Measurements from ENCODE around the gene ZNF77.
A peak's percentile ranks its signal among the peaks of the same experiment; 100 is the strongest.
"Not testable (repeated sequence)": the region's sequence is repeated elsewhere in the genome, so short reads cannot be mapped to it uniquely, and the experiment has no call there.

ZNF77 gene

GRCh38 chr19:2944775-2945574 is at the start of gene ZNF77:
Gene ZNF77, minus strand, starts transcription at chr19:2944971. Its CDS starts 131 bp downstream, at chr19:2944840.
- Histone ChIP-seq H3K27ac (peak within 1 kb of the TSS; percentile 82), H3K9me3 (ENCODE audit: low read depth, low read length) (no peaks in the 10 kb centered on the region)

GRCh38 chr19:2993579-2993978 is 48.8 kb upstream of the ZNF77 start:
- Histone ChIP-seq H3K27ac (no peak overlapping the region), H3K4me3 (no peak overlapping the region), H3K36me3 (ENCODE audit: insufficient read depth, low read length) (no peaks in the 10 kb centered on the region), H3K9ac (ENCODE audit: insufficient read length) (no peak overlapping the region), H3K9me3 (ENCODE audit: low read depth, low read length) (no peaks in the 10 kb centered on the region)
- DNase-seq (ENCODE audit: low read depth, low spot score): no peak
- TF ChIP-seq POLR2AphosphoS5 (IDR thresholded peaks at IDR 0.05; ENCODE audit: borderline replicate concordance, low read depth, low read length) (no peak), EZH2 (IDR thresholded peaks at IDR 0.05) (no peak), FOXP2 (optimal IDR thresholded peaks at IDR 0.05; ENCODE audit: control extremely low read depth, extremely low read length, insufficient read depth) (no peak)

More at GRCh38 chr19:2944775-2945574, at the start of gene ZNF77:
- peak; percentile 96 for DNase-seq (ENCODE audit: low read depth, low spot score)
- Histone ChIP-seq H3K9ac (ENCODE audit: insufficient read length) (peak within 1 kb of the TSS; percentile 87), H3K36me3 (ENCODE audit: insufficient read depth, low read length) (no peaks in the 10 kb centered on the region), H3K4me3 (peak within 1 kb of the TSS; percentile 95)
- TF ChIP-seq EZH2 (IDR thresholded peaks at IDR 0.05) (no peak), POLR2AphosphoS5 (IDR thresholded peaks at IDR 0.05; ENCODE audit: borderline replicate concordance, low read depth, low read length) (peak; percentile 77), FOXP2 (optimal IDR thresholded peaks at IDR 0.05; ENCODE audit: control extremely low read depth, extremely low read length, insufficient read depth) (peak; percentile 35)

GRCh38 chr19:2992958-2993357 is 48.2 kb upstream of the ZNF77 start:
- Histone ChIP-seq H3K9me3 (ENCODE audit: low read depth, low read length) (no peaks in the 10 kb centered on the region), H3K4me3 (no peak overlapping the region), H3K36me3 (ENCODE audit: insufficient read depth, low read length) (no peaks in the 10 kb centered on the region), H3K9ac (ENCODE audit: insufficient read length) (no peak overlapping the region), H3K27ac (no peak overlapping the region)
- no peak for TF ChIP-seq POLR2AphosphoS5 (IDR thresholded peaks at IDR 0.05; ENCODE audit: borderline replicate concordance, low read depth, low read length)
- no peak for TF ChIP-seq EZH2 (IDR thresholded peaks at IDR 0.05)
- TF ChIP-seq FOXP2 (optimal IDR thresholded peaks at IDR 0.05; ENCODE audit: control extremely low read depth, extremely low read length, insufficient read depth): no peak
- DNase-seq (ENCODE audit: low read depth, low spot score): no peak

- H3K27ac ChIP-seq; DNase-seq (ENCODE audit: low read depth, low spot score); H3K36me3 ChIP-seq (ENCODE audit: insufficient read depth, low read length); H3K4me3 ChIP-seq; H3K9me3 ChIP-seq (ENCODE audit: low read depth, low read length); H3K9ac ChIP-seq (ENCODE audit: insufficient read length): not testable (repeated sequence)
These were observed 47.6 kb upstream of the ZNF77 start for GRCh38 chr19:2992333-2992732.

GRCh38 chr19:2989236-2989946 is 44.6 kb upstream of the ZNF77 start:
- no peak for TF ChIP-seq FOXP2 (optimal IDR thresholded peaks at IDR 0.05; ENCODE audit: control extremely low read depth, extremely low read length, insufficient read depth)
- TF ChIP-seq POLR2AphosphoS5 (IDR thresholded peaks at IDR 0.05; ENCODE audit: borderline replicate concordance, low read depth, low read length): no peak
- no peak for TF ChIP-seq EZH2 (IDR thresholded peaks at IDR 0.05)
- H3K4me3 ChIP-seq: no peak overlapping the region
- DNase-seq (ENCODE audit: low read depth, low spot score): no peak
- H3K9ac ChIP-seq (ENCODE audit: insufficient read length): no peak overlapping the region
- H3K27ac ChIP-seq: no peak overlapping the region
- no peaks in the 10 kb centered on the region for H3K36me3 ChIP-seq (ENCODE audit: insufficient read depth, low read length)
- no peaks in the 10 kb centered on the region for H3K9me3 ChIP-seq (ENCODE audit: low read depth, low read length)

- H3K4me3 ChIP-seq: no peak overlapping the region
- TF ChIP-seq EZH2 (IDR thresholded peaks at IDR 0.05): no peak
- TF ChIP-seq FOXP2 (optimal IDR thresholded peaks at IDR 0.05; ENCODE audit: control extremely low read depth, extremely low read length, insufficient read depth): no peak
- no peak for TF ChIP-seq POLR2AphosphoS5 (IDR thresholded peaks at IDR 0.05; ENCODE audit: borderline replicate concordance, low read depth, low read length)
- H3K9ac ChIP-seq (ENCODE audit: insufficient read length): no peak overlapping the region
- DNase-seq (ENCODE audit: low read depth, low spot score): no peak
- no peak overlapping the region for H3K27ac ChIP-seq
- H3K9me3 ChIP-seq (ENCODE audit: low read depth, low read length): no peaks in the 10 kb centered on the region
- H3K36me3 ChIP-seq (ENCODE audit: insufficient read depth, low read length): no peaks in the 10 kb centered on the region
These were observed 43.8 kb upstream of the ZNF77 start for GRCh38 chr19:2988568-2988967.

GRCh38 chr19:2987797-2988196 is 43.0 kb upstream of the ZNF77 start:
- Histone ChIP-seq H3K4me3 (no peak overlapping the region), H3K9ac (ENCODE audit: insufficient read length) (no peak overlapping the region)

GRCh38 chr19:2986951-2987524 is 42.3 kb upstream of the ZNF77 start:
- TF ChIP-seq FOXP2 (optimal IDR thresholded peaks at IDR 0.05; ENCODE audit: control extremely low read depth, extremely low read length, insufficient read depth) (peak; percentile 85), POLR2AphosphoS5 (IDR thresholded peaks at IDR 0.05; ENCODE audit: borderline replicate concordance, low read depth, low read length) (no peak)
- Histone ChIP-seq H3K4me3 (no peak overlapping the region), H3K36me3 (ENCODE audit: insufficient read depth, low read length) (no peaks in the 10 kb centered on the region), H3K9ac (ENCODE audit: insufficient read length) (no peak overlapping the region), H3K9me3 (ENCODE audit: low read depth, low read length) (no peaks in the 10 kb centered on the region), H3K27ac (no peak overlapping the region)
- no peak for DNase-seq (ENCODE audit: low read depth, low spot score)

More at GRCh38 chr19:2987797-2988196, 43.0 kb upstream of the ZNF77 start:
- Histone ChIP-seq H3K27ac (no peak overlapping the region), H3K9me3 (ENCODE audit: low read depth, low read length) (no peaks in the 10 kb centered on the region), H3K36me3 (ENCODE audit: insufficient read depth, low read length) (no peaks in the 10 kb centered on the region)
- DNase-seq (ENCODE audit: low read depth, low spot score): no peak
- TF ChIP-seq EZH2 (IDR thresholded peaks at IDR 0.05) (no peak), POLR2AphosphoS5 (IDR thresholded peaks at IDR 0.05; ENCODE audit: borderline replicate concordance, low read depth, low read length) (no peak), FOXP2 (optimal IDR thresholded peaks at IDR 0.05; ENCODE audit: control extremely low read depth, extremely low read length, insufficient read depth) (no peak)

All from SK-N-MC (cell line).